ENCODE data around the gene ZNF326. TPM values are rescaled to one million over a fixed set of nuclear protein-coding genes. Genes with fewer than 3 reads are reported as not detected.

ZNF326 gene
- polyA plus RNA-seq, 1 donor (not counting 4 experiments of a cell fraction or from before 2014, with no cell fraction given) = 22.7 TPM

- peaks cover 4% of the 10 kb centered on the region for H3K4me1 ChIP-seq (ENCODE audit: control insufficient read depth, extremely low read depth, insufficient read depth, low read length)
- TF ChIP-seq CTCF (optimal IDR thresholded peaks at IDR 0.05 in 1 of 3, IDR thresholded peaks at IDR 0.05 in 1 of 3, conservative IDR thresholded peaks at IDR 0.05 in 1 of 3; ENCODE audit: extremely low read depth in 1 of 3, insufficient read depth in 2 of 3, low read length in 3 of 3) = no peak
- no peak for TF ChIP-seq EZH2 (IDR thresholded peaks at IDR 0.05; ENCODE audit: low read length)
- H4K20me1 ChIP-seq (ENCODE audit: control insufficient read depth, extremely low read depth, insufficient read depth, low read length) = no peaks in the 10 kb centered on the region
- no peaks in the 10 kb centered on the region for H3K27me3 ChIP-seq (ENCODE audit: control insufficient read depth, extremely low read depth, insufficient read depth, low read length)
- no peak for DNase-seq (ENCODE audit: low read depth, low spot score)
- no peak for FAIRE-seq
- H3K79me2 ChIP-seq (ENCODE audit: control insufficient read depth, insufficient read depth, low read length) = no peaks in the 10 kb centered on the region
- no peak overlapping the region for H2AFZ ChIP-seq (ENCODE audit: control insufficient read depth, low read length)
- no peak overlapping the region for H3K27ac ChIP-seq (ENCODE audit: control insufficient read depth, insufficient read depth, low read length)
- H3K9ac ChIP-seq (ENCODE audit: control insufficient read depth, extremely low read depth, insufficient read depth, low read length) = no peak overlapping the region
- H3K9me3 ChIP-seq (ENCODE audit: control insufficient read depth, low read depth, low read length) = no peaks in the 10 kb centered on the region
- dilution Hi-C loops (cut with MboI; ENCODE audit: extremely low pct_ligation_motif_present, low sequenced_read_pairs) = no loop called here
- H3K4me3 ChIP-seq (ENCODE audit: control insufficient read depth in 2 of 3, extremely low read depth in 1 of 3, insufficient read depth in 2 of 3, low read depth in 1 of 3, low read length in 3 of 3) = no peak overlapping the region
- H3K36me3 ChIP-seq (ENCODE audit: control insufficient read depth in 2 of 2, extremely low read depth in 1 of 2, insufficient read depth in 2 of 2, low read length in 2 of 2) = no peaks in the 10 kb centered on the region
- no peak overlapping the region for H3K4me2 ChIP-seq (ENCODE audit: control insufficient read depth, extremely low read depth, insufficient read depth, low read depth, low read length)
- H3K9me1 ChIP-seq (ENCODE audit: control insufficient read depth, extremely low read depth, insufficient read depth, low read length) = no peaks in the 10 kb centered on the region
Observed at GRCh38 chr1:90043586-90043985, 48.7 kb downstream of the ZNF326 start.

GRCh38 chr1:90044346-90044745 is 49.4 kb downstream of the ZNF326 start:
- no peak for FAIRE-seq
- Histone ChIP-seq H3K36me3 (ENCODE audit: control insufficient read depth in 2 of 2, extremely low read depth in 1 of 2, insufficient read depth in 2 of 2, low read length in 2 of 2) (no peaks in the 10 kb centered on the region), H3K4me1 (ENCODE audit: control insufficient read depth, extremely low read depth, insufficient read depth, low read length) (peaks cover 4% of the 10 kb centered on the region), H3K9ac (ENCODE audit: control insufficient read depth, extremely low read depth, insufficient read depth, low read length) (no peak overlapping the region), H4K20me1 (ENCODE audit: control insufficient read depth, extremely low read depth, insufficient read depth, low read length) (no peaks in the 10 kb centered on the region), H3K9me3 (ENCODE audit: control insufficient read depth, low read depth, low read length) (no peaks in the 10 kb centered on the region), H3K79me2 (ENCODE audit: control insufficient read depth, insufficient read depth, low read length) (no peaks in the 10 kb centered on the region), H3K27me3 (ENCODE audit: control insufficient read depth, extremely low read depth, insufficient read depth, low read length) (no peaks in the 10 kb centered on the region), H3K4me2 (ENCODE audit: control insufficient read depth, extremely low read depth, insufficient read depth, low read depth, low read length) (no peak overlapping the region), H3K4me3 (ENCODE audit: control insufficient read depth in 2 of 3, extremely low read depth in 1 of 3, insufficient read depth in 2 of 3, low read depth in 1 of 3, low read length in 3 of 3) (no peak overlapping the region), H2AFZ (ENCODE audit: control insufficient read depth, low read length) (no peak overlapping the region), H3K9me1 (ENCODE audit: control insufficient read depth, extremely low read depth, insufficient read depth, low read length) (no peaks in the 10 kb centered on the region), H3K27ac (ENCODE audit: control insufficient read depth, insufficient read depth, low read length) (no peak overlapping the region)
- no peak for DNase-seq (ENCODE audit: low read depth, low spot score)
- TF ChIP-seq CTCF (optimal IDR thresholded peaks at IDR 0.05 in 1 of 3, IDR thresholded peaks at IDR 0.05 in 1 of 3, conservative IDR thresholded peaks at IDR 0.05 in 1 of 3; ENCODE audit: extremely low read depth in 1 of 3, insufficient read depth in 2 of 3, low read length in 3 of 3) (no peak), EZH2 (IDR thresholded peaks at IDR 0.05; ENCODE audit: low read length) (no peak)
- dilution Hi-C loops (cut with MboI; ENCODE audit: extremely low pct_ligation_motif_present, low sequenced_read_pairs) = no loop called here

Measured in keratinocyte (primary cell).